Measurements from ENCODE around the gene SLC9A6.
"Not testable (repeated sequence)": the region's sequence is repeated elsewhere in the genome, so short reads cannot be mapped to it uniquely, and the experiment has no call there.

The SLC9A6 gene

GRCh38 chrX:136064661-136065043 is 79.4 kb downstream of the SLC9A6 start:
- no peak for DNase-seq

- DNase-seq, result peak in 1 of 4 experiments; percentile 15
Observed at GRCh38 chrX:136065044-136065671, 79.9 kb downstream of the SLC9A6 start.

GRCh38 chrX:136067097-136067496 is 81.9 kb downstream of the SLC9A6 start:
- DNase-seq, result no peak

GRCh38 chrX:136067966-136068365 is 82.7 kb downstream of the SLC9A6 start:
- no peak for DNase-seq

DNA sequence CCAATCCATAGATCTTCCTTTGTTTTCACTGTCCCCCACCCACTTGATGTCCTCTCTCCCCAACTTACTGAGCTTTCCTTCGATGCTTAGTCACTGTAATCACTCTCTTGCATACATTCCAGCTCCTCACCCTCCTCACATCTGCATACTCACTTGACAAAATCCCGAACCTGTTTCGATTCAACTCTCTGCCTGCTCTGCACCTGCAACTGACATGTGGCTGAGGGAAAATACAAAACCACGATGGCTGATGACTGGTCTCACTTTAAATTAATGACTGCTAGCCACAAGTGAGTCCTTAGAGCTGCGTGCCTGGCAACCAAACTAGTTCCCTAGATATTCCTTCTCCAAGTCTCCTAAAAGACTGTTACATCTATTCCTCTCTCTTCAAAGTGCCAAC is 91.7 kb downstream of the SLC9A6 start:
- DNase-seq, result no peak

GRCh38 chrX:136080766-136081165 is 95.5 kb downstream of the SLC9A6 start:
- no peak for DNase-seq

DNA sequence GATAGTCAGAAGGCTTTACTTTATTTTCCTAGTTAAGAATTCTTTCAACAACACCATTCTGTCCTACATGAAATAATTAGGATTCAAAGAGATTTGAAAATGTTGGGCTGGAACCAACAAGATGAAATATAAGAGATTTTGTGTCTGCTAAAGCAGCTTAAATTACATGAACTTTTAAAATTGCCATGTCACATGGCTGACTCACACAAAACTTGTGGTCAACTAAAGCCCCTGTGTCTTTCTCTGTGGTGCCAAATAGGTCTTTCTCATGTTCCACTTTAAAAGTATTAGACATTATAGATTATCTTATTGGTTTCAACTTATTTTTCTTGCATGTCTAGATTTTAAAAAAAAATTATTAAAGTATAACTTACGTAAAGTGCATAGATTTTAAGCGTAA is 101.3 kb downstream of the SLC9A6 start:
- DNase-seq, result no peak

GRCh38 chrX:136091898-136092297 is 106.7 kb downstream of the SLC9A6 start:
- not testable (repeated sequence) for DNase-seq

- no peak for DNase-seq
Observed at GRCh38 chrX:136094962-136095361, 109.7 kb downstream of the SLC9A6 start.
